Activated CD8-positive, alpha-beta memory T cell treated with anti-CD3 and anti-CD28 coated beads, Interleukin-2, amount 50 U/mL, for 48 hours (primary cell): ENCODE measurements around the gene TMEM131.
"Not testable (repeated sequence)": the region's sequence is repeated elsewhere in the genome, so short reads cannot be mapped to it uniquely, and the experiment has no call there.

Experiments
- DNase-seq: peaks from one replicate; pipeline ENCODE4 v3.0.0-alpha.2; 2020

TMEM131 gene

GRCh38 chr2:97991081-97991856 lies 4.5 kb downstream of the TMEM131 start:
- DNase-seq = no peak

DNA sequence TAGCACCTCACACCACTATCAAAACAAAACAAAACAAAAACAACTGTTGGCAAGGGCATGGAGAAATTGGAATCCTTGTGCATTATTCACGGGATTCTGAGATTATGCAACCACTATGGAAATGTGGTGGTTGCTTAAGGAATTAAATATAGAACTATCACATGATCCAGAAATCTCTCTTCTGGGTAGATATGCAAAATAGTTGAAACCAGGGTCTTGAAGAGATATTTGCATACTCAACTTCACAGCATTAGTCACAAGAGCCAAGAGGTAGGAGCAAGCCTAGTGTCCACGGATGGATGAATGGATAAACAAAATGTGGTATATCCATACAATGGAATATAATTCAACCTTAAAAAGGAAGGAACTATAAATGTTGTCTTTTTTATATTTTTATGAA lies 7.0 kb downstream of the TMEM131 start:
- DNase-seq = no peak

GRCh38 chr2:97985998-97986397 lies 9.8 kb downstream of the TMEM131 start:
- no peak for DNase-seq

- no peak for DNase-seq
These were observed 12.1 kb downstream of the TMEM131 start for GRCh38 chr2:97983698-97984097.

DNA sequence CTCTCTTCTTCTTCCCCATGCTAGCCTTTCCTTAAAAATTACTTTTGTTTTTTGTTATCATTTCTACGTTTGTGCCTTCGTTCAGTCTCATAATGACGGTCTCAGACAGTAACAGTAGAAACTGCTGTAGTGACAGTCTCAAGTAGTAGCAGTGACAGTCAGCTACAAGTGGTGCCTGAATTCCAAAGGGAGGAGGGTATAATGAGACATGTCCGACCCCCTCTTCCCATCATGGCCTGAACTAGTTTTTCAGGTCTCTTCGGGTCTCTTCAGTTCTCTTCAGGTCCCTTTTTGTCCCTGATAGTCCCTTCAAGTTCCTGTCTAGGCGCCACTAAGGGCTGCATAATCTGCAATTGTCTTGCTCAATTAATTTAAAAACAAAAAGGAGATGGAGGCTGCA lies 12.6 kb downstream of the TMEM131 start:
- no peak for DNase-seq

DNA sequence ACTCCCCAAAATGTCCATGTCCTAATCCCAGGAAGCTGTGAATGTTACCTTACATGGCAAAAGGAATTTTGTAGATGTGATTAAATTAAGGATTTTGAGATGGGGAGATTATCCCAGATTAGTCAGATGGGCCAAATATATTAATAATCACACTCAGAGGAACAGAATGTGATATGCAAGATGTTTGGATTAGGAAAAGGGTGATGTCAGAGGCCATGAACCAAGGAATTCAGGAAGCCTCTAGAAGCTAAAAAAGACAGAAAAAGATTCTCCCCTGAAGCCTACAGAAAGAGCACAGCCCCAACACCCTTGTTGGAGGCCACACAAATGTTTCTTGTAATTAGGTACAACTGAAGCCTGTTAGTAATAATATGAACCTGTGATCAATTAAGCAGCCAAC lies 13.1 kb downstream of the TMEM131 start:
- DNase-seq = no peak

DNA sequence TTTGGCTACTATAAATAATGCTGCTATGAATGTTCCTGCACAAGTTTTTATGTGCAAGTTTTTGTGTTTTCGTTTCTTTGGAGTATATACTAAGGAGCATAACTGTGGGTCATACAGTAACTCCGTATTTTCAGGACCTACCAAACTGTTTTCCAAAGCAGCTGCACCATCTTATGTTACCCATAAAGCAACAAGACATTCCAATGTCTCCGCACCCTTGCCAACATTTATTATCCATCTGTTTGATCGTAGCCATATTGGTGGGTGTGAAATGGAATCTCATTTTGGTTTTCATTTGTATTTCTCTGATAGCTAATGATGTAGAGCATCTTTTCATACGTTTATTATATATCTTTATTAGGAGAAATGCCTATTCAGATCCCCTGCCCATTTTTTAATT lies 13.8 kb downstream of the TMEM131 start:
- DNase-seq = no peak

DNA sequence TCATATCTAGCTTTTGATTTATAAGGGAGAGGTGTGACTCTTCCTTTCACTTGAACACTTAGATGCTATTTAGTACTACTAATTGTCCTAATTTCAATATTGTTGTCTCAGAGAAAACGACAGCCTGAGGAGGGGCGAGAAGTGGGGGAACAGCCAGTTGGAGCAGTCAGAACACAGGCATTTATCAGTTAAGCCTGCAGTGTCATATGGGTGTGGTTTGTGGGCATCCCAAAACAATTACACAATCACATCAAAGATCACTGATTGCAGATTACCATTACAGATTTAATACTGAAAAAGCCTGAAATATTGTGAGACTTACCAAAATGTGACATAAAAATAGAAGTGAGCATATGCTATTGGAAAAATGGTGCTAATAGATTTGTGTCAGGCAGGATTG lies 15.8 kb downstream of the TMEM131 start:
- DNase-seq = no peak

- DNase-seq = no peak
These were observed 21.3 kb downstream of the TMEM131 start for GRCh38 chr2:97974471-97974870.

GRCh38 chr2:97970293-97971060 lies 25.3 kb downstream of the TMEM131 start:
- no peak for DNase-seq

DNA sequence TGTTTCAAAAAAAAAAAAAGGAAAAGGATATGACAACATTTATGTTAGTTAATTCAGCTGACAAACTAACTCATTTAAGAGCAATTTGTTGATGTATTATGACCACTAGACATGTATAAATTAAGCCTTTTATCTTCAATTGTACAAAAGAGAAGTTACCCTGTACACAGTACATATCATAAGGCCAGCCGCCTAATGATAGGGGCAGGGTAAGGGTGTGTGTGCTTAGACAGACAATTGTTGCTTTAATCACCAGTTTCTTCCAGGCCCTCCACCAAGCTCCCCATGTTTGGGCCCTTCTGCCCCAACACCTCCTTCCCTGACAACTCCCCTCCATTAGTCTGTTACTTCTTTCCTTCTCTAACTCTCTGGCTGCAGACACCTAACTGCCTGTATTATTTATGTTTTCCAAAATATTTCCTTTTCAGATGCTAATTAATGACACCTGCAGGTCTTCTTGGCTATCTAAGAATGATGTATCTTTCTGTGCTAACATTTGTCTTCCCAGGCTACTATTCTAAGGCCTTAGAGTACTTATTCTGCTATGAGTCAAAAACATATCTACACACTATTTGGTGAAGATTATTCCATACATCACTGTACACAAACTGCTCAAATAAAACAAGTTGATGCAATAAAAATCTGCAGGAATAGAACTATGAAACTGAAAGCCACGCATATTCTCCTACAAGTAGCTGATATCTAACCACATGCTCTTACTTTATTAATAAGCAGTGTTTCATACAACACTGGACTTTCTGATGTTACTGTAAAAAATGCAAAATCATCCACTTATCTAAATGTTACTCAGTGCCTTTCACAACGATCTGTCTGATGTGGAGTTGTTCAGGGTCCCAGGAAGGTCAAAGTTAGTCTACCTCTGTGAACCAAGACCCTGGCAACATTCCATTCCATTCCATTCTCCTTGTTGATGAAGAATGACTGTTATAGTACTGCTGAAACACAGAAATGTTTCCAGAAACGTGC lies 26.4 kb downstream of the TMEM131 start:
- DNase-seq = no peak

DNA sequence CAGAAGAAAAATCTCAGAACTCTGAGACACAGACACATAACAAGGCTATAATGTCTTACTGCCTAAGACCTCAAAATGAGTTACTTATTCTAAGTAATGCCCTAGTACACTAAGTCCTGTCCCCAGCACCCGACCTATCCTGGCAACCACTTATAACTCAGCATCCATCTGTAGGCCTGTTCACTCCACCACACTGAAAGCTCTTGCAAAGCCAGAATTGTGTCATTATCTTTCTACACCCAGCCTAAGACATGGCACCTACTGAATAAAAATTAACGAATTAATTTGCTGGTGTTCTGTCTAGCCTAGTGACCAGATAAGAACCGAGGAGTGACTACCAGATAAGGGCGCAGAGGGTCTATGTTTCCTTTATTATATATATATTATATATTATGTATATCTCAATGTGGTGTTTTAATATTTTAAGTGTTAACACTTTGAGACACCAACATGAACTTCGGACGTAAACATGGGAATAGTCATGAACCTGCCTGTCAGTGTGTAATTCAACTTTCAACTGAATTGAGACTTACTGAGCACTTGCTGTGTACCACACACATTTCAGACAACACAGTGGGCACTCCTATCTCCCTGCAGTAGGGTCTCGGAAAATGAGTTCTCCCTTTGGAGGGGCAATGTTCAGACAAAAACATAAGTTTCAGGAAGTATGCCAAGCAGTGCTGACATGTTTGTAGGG lies 27.7 kb downstream of the TMEM131 start:
- DNase-seq = no peak

GRCh38 chr2:97967216-97967592 lies 28.5 kb downstream of the TMEM131 start:
- DNase-seq = no peak

DNA sequence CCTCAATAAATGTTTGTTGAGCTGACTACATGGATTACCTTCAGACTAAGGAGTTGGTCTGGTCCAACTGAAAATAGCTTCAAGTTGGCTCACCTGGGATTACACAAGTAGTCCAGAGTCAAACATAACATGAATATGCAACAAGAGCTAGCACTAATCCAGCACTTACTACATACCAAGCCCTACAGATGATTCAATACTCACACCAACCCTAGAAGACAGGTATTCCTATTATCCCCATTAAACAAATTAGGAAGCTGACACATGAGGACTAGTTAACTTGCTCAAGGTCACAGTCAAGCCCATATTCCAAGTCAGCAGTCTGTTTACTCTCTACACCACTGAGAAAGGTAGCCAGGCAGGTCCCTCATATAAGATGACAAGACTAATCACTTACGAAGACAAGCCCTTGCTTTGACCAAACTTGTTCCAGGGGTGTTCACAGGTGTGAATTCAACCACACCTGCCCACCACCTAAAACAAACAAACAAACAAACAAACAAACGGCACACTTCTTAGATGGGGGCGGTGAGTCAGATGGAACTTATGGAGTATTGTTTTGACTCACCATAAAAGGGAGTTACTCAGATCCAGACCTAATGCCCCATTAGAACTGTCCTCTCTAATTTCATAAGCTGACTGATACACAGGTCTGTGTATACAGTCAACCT lies 29.1 kb downstream of the TMEM131 start:
- no peak for DNase-seq

DNA sequence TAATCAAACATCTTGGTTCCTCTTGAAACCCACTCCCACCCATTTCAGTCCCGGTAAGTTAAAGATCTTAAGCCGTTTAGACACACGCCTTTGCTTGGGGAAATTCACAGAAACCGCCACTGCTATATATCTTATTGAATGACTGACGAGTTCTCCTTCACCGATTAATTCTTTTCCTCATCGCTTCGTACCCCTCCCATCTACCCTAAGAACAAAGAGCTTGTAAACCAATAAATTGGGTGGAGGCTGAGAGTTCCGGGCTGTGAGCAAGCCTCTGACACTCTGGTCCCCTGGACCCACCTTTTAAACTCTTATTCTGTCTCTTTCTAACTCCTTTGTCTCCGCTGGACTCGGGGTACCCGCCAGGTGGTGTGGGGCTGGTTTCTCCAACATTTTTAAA lies 30.6 kb downstream of the TMEM131 start:
- DNase-seq = no peak

DNA sequence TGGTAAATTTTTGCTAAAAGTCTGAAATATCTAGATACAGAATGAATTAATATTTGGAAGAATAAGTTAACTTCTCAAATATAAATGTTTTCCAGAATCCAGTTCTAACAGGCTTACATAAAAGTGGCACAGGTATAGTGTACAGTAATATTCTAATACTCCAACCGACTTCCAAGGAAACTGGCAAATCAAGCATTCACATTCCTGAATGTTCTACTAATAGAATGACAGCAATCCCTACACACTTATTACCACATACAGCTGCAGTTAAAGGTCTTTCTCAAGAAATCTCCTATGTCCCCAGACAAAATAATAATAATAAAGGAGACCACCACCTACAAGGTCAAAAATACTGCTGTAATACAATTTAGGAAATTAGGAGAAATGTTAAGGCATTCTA lies 31.9 kb downstream of the TMEM131 start:
- no peak for DNase-seq

DNA sequence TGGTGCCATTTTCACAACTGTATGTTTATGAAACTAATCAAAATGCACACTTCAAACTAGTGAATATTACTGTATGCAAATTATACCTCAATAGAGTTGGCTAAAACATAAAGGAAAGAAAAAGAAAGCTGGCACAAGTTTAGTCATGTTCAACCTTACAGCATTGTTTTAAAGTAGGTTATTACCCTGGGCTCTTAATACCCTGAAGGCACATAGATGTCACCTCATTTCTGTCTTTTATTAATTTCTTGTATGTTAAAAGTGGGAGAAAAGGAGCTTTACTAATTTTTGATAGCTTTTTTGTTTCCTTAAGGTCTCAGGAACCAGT lies 32.7 kb downstream of the TMEM131 start:
- no peak for DNase-seq

- DNase-seq = no peak
These were observed 34.2 kb downstream of the TMEM131 start for GRCh38 chr2:97961534-97961933.

GRCh38 chr2:97958184-97958583 lies 37.6 kb downstream of the TMEM131 start:
- no peak for DNase-seq

- DNase-seq = no peak
These were observed 38.1 kb downstream of the TMEM131 start for GRCh38 chr2:97957432-97958183.

GRCh38 chr2:97956753-97957152 lies 39.0 kb downstream of the TMEM131 start:
- not testable (repeated sequence) for DNase-seq
